HG02763 (cell line): ENCODE measurements around the gene PSMB1.
"Not testable (repeated sequence)": the region's sequence is repeated elsewhere in the genome, so short reads cannot be mapped to it uniquely, and the experiment has no call there.

Experiments
- ATAC-seq: cut with Tn5 transposase; IDR thresholded peaks from one replicate; pipeline ENCODE4 v1.9.1; 2021; ENCODE audit warnings: mild to moderate bottlenecking, moderate library complexity; ENCODE audit not compliant: unreplicated experiment

PSMB1 gene

GRCh38 chr6:170536671-170537070 lies 16.4 kb downstream of the PSMB1 start:
- ATAC-seq = no peak

DNA sequence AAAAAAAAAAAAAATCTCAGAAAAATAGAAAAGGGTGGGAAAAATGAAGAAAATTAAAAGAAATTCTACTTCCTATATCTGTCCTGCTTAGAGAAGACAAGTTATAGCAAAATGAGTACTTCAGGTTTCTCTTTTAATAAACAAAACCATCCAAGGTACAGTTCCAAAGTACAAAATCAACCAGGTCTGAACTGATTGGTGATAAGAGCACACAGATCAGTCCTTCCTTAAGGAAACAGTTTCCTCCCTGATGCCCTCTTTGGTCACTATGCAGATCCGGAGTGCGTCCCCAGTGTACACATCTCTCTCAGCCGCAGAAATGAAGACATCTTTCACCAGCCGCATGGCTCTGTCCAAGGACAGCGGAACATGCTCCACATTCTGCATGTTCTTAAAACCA lies 18.1 kb downstream of the PSMB1 start:
- ATAC-seq = no peak

DNA sequence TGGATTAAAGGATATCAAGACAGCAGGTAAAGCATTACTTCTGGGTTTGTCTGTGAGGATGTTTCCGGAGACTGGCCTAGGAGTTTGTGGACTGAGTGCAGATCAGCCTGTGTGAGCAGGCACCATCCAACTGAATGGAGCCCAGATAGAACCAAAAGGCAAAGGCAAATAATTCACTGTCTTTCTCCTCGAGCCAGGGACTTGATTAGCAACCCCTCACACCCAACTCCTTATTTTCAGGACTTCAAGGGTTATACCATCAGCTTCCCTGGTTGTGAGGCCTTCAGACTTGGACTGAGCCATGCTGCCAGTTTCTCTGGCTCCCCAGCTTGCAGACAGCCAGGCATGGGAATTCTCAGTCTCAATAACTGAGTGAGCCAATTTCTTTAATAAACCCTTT lies 19.3 kb downstream of the PSMB1 start:
- ATAC-seq = no peak

DNA sequence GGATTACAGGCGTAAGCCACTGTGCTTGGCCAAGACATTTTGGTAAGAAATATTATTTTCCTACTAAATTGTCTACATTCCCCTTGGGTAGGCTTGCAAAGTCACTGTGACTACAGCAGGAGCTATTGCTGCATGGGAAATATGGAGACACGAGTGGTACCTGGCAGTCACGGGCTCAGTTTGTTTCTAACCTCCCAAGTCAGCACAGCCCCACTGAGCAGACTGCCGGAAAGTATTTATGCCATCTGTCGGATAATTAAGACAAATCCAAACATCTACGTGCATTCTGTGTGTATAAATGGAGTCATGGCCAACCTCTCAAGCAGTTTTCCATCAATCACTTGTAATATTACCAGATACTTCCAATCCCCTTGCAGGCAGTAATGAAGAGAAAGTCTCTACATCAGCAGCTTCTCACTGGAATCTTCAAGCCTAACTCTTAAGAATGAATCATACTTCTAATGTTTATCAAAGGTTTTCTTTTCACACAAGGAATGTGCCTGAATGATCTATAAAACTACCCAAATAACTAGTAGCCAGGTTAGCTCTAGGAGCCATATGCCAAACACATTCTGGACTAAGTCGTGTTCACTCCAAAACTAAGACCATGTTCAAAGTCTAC lies 20.1 kb downstream of the PSMB1 start:
- ATAC-seq = no peak

DNA sequence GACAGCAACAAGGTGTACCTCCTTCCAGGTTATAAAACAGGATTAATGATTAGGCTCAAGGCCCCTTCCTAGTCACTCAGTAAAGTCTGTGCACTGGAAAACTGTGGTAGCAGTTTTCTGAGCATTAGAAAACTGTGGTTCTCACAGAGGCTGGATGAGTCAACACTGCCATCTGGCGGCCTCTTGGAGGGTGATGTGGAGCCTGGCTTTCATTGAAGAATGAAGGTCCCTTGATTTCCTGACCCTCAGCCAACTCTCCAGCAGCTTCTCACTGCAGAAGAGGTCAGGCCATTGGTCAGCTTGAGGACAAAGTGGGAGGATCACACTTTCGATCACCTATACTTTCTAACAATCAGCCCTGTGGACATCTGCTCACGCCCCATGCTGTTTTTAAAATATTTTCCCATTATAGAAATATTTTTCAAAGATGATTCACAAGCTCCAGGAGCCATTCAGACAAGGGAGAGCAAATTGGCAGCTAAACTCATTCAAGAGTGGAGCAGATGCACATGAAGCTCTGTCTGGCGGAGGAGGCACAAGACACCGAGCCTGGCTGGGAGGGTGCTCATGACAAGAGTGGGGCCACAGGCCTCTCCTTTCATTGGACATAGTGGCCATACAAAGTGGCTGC lies 23.2 kb downstream of the PSMB1 start:
- peak; percentile 68 for ATAC-seq

DNA sequence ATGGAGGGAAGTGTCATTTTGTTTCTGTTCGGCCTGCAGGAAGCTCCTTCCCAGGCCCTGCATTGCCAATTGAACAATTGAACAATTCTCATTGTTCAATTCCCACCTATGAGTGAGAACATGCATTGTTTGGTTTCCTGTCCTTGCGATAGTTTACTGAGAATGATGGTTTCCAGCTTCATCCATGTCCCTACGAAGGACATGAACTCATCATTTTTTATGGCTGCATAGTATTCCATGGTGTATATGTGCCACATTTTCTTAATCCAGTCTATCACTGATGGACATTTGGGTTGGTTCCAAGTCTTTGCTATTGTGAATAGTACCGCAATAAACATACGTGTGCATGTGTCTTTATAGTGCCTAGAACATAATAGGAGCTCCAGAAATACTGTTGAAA lies 25.1 kb downstream of the PSMB1 start:
- not testable (repeated sequence) for ATAC-seq

- no peak for ATAC-seq
These were observed 27.3 kb downstream of the PSMB1 start for GRCh38 chr6:170525795-170526194.

DNA sequence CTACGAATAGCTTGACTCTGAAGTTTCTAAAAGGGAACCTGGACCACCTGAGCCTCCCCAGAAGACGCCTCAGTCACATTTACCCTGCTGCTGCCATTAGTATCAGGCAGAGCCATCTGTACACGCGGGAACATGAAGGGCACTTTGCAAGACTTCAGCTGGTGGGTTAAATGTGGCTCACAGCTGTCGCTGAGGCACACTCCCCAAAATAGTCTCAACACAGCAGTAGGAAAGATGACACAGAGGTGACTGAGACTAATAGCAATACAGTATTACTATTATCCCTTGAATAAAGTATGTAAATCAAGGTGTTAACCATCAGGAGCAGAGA lies 29.0 kb downstream of the PSMB1 start:
- ATAC-seq = no peak

DNA sequence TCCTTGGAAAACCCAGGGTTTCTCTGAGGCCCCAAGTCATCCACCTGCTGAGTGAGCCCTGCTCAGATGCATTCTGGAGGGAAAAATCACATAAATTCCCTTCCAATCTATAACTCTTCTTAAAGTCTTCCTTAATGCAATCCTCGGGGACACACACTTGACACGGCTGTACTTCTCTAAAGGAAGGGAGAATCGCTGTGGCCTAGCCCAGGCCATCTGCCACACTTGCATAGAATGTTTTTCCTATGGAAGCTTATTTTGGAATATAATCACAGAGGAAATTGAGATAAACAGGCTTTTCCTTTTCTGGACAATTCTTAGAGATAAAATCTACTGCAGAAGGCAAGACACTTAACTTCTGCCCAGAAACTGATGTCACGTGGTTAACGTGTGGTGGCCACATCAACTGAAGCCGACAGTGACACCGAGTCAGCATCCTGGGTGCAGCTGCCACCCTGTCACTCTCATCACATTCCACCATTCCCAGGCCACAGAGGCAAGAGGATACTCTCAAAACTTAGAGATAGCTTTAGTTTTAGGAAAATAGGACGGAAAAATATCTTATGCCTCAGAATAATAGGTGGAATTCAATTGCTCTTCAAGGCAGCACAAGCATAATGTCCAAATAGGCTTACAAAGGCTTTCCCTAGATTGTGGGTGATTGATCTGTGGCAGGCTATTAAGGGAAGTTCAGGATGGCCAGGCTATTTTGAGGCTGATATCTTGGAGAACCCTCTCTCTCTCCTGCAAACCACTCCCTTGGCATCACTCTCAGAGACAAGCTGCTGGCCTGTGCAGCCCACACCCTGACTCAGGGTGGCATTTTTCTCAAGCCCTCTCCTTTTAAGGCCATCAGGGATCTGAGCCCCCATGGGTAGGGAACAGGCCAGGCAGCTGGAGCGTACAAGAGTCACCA lies 29.6 kb downstream of the PSMB1 start:
- no peak for ATAC-seq

DNA sequence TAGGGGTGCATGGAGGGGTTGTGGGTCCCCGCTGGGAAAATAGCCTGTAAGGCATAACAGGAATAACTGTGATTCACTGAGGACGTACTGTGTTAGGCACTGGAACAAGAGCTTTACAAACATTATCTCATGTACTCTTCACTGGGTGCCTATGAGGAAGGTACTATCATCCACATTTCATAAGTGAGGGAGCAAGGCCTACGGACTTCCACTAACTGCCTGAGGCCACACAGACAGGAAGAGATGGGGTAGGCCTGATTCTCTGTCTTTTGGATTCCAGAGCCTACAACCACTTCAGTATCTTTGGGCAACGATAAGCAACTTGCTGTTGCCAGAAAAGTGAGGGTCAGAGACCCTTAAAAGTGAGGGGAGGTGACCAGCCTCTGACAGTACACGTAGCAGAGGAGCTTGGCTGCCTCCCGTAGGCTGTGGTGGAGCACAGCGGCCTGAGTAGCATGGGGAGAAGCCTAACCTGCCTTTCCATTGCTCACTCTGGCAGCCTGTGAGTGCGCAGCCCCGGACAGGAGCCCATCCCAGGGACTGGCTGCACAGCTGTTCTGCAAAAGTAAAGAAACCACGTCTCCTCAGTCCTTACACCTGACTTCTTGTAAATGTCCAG lies 30.4 kb downstream of the PSMB1 start:
- ATAC-seq = no peak

- peak; percentile 82 for ATAC-seq
These were observed 36.1 kb downstream of the PSMB1 start for GRCh38 chr6:170516783-170517616.

DNA sequence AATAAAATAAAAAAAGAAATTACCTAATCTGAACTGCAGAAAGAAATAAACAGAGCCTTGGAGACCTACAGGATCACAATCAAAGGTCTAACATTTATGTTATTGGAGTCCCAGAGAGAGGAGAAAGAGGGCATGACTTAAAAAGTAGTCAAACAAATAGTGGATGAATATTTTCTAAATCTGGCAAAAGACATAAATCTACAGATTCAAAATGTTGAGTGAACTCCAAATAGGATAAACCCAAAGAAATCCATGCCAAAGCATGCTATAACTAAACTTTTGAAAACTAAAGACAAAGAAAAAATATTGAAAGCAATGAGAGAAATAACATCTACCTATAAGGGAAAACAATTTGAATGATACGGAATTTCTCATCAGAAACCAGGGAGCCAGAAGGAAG lies 38.2 kb downstream of the PSMB1 start:
- ATAC-seq = no peak

- ATAC-seq = no peak
These were observed 40.9 kb downstream of the PSMB1 start for GRCh38 chr6:170512249-170512648.

- ATAC-seq = no peak
These were observed 42.5 kb downstream of the PSMB1 start for GRCh38 chr6:170510631-170511030.

DNA sequence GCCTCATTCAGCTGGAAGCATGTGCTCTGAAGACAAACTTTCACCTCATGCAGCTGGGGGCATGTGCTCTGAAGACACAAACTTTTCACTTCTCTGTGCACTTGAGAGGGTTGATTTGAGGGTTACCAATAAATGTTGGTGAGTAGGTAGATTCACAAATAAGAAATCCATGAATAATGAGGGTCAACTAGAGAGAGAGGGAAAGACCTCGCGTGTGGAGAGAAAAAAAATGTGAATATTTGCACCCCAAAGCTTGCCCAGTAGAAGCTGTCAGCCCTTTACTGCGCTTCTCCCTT lies 43.4 kb downstream of the PSMB1 start:
- ATAC-seq = no peak

DNA sequence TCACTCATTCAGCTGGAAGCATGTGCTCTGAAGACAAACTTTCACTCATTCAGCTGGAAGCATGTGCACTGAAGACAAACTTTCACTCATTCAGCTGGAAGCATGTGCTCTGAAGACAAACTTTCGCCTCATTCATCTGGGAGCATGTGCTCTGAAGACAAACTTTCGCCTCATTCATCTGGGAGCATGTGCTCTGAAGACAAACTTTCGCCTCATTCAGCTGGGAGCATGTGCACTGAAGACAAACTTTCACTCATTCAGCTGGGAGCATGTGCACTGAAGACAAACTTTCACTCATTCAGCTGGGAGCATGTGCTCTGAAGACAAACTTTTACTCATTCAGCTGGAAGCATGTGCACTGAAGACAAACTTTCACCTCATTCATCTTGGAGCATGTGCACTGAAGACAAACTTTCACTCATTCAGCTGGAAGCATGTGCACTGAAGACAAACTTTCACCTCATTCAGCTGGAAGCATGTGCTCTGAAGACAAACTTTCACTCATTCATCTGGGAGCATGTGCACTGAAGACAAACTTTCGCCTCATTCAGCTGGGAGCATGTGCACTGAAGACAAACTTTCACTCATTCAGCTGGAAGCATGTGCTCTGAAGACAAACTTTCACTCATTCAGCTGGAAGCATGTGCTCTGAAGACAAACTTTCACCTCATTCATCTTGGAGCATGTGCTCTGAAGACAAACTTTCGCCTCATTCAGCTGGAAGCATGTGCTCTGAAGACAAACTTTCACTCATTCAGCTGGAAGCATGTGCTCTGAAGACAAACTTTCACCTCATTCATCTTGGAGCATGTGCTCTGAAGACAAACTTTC lies 44.0 kb downstream of the PSMB1 start:
- ATAC-seq = not testable (repeated sequence)

DNA sequence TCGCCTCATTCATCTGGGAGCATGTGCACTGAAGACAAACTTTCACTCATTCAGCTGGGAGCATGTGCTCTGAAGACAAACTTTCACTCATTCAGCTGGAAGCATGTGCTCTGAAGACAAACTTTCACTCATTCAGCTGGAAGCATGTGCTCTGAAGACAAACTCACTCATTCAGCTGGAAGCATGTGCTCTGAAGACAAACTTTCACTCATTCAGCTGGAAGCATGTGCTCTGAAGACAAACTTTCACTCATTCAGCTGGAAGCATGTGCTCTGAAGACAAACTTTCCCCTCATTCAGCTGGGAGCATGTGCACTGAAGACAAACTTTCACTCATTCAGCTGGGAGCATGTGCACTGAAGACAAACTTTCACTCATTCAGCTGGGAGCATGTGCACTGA lies 44.8 kb downstream of the PSMB1 start:
- not testable (repeated sequence) for ATAC-seq

DNA sequence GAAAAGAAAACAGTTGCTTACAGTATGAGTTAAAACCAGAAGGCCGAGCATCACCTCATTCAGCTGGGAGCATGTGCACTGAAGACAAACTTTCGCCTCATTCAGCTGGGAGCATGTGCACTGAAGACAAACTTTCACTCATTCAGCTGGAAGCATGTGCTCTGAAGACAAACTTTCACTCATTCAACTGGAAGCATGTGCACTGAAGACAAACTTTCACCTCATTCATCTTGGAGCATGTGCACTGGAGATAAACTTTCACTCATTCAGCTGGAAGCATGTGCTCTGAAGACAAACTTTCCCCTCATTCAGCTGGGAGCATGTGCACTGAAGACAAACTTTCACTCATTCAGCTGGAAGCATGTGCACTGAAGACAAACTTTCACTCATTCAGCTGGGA lies 45.4 kb downstream of the PSMB1 start:
- not testable (repeated sequence) for ATAC-seq

GRCh38 chr6:170506446-170506845 lies 46.7 kb downstream of the PSMB1 start:
- no peak for ATAC-seq

- no peak for ATAC-seq
These were observed 47.8 kb downstream of the PSMB1 start for GRCh38 chr6:170505306-170505705.
